ENCODE measurements around the gene AFAP1L2.

DNA sequence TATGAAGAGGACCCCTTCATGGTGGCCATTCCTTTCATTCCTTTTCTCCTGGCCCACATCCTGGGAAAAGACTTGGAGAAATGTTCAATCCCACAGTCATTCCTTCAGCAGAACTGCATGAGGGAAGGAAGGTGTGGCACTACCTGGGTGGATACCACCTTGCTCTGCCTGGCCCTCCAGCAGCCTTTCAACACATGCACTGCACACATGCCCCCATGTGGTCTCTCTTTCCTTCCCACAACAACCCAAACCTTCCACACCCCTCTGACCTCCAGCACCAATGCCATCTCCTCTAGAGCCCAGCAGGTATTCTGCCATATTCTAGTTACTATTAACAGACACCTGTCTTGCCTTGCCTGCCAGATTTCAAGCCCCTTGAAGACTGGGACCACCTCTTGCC is 40.5 kb upstream of the AFAP1L2 start:
- no peak for TF ChIP-seq CTCF (IDR thresholded peaks at IDR 0.05; ENCODE audit: borderline replicate concordance, extremely low read depth, low read length, poor library complexity, severe bottlenecking)
- TF ChIP-seq EZH2 (IDR thresholded peaks at IDR 0.05; ENCODE audit: borderline replicate concordance, low read depth, low read length, severe bottlenecking): no peak

Data from DND-41 (cell line).